ENCODE data around the gene LIX1L.
A peak's percentile ranks its signal among the peaks of the same experiment; 100 is the strongest.

LIX1L gene

DNA sequence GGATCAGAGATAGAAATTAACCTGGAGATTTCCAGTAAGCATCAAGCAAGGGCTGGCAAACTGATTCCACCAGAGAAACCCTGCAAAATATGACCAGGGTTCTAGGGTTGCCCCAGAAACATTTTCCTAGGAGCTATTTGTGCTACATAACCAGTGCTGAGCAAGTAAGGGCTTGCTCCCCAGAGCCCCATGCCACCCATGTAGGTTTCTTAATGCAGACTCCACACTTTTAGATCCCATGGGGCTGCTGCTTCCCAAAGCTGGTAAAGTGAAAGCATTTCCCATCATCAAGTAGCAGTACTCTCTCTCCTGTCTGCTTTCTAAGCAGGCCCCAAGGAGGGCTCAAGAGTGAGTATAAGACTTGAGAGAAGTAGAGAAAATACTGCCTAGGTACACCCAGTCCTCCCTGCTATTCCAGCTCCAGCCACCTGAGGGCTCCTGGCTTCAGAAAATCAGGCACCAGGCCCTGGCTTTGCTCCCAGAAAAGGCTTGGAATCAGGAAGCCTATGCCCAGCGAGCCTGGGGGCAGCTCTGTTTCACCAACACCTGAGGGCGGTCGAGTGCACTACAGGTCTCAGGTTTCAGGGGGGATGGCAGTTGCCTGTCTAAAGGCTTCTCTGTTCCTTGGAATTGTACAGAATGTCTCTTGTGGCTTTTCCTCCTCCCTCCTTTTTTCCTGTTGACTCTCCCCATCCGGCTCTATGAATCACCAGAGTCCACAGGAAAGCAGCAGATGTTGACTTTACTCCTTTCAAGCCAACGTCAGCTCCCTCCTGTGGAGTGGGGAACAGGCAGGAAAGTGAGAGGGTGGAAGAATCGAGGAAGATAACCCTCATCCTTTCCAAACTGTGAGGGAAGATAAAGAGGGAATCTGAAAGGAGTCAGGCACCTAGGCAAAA lies 66.0 kb downstream of the LIX1L start:
- DNase-seq, result peak; percentile 56

DNA sequence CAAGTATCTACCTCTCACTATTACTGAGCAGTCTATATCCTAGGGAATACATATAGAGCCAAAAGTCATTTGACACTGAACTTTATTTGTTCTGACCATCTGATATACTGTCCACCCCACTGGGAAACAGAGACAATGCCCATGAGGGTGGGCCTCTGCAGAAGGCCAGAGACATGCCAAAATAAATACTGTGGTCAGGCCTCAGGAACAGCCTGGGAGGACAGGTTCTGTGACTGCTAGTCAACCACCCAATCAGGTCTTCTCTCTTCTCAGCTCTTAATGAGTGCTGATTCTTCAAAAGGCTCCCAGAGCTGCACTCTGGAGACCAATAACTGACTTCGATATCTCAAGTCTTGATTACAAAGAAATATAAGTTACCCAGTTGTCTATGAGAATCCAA lies 66.7 kb downstream of the LIX1L start:
- DNase-seq, result no peak

DNA sequence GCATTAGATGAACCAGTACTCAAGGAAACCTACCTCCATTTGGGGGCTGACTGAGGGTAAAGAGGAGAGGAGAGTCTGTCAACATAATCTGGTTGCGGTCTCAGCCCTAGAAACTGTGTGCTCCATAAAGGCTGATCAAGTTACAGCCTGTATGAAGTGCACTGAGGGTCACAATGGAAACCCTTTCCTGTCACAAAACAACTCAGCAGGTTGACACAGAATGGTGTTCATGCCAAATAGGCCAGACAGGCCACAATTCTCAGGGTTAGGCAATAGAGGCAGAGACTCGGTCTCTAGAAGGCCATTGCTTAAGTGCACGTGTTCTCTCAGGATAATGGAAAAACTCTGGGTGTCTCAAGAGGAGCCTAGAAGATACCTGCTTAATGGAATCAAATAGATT lies 68.1 kb downstream of the LIX1L start:
- no peak for DNase-seq

DNA sequence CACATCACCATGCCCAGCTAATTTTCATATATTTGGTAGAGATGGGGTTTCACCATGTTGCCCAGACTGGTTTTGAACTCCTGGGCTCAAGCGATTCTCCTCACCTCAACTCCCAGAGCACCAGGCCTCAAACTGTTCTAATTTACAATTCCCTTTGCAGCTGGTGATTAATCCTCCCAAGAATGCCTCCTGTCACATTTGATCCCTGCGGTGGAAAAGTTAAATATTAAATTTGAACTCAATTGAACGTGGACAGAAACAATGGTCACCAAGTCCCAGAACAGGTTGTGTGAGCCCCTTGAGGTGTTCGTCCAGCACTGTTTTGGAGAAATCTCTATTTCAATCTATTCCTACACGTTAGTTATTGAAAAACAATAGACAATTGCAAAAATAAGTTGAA lies 70.2 kb downstream of the LIX1L start:
- no peak for DNase-seq

DNA sequence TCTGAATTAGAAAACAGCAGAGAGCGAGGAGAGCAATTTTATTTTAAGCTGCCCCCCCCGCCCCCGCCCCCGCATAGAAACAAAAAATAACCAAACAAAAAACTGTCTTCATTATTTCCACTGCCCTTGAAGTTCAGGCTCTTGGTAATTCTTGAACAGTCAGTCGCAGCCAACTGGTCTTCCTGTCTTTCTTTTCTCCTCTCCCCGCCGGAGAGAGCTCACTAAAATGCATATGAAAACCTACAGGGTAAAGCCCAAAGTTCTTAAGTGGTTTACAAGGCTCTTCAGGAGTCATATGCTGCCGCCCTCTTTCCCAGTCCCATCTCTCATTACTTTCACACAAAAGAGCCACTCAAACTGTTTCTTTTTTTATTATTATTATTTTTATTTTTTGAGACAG lies 71.0 kb downstream of the LIX1L start:
- no peak for DNase-seq

DNA sequence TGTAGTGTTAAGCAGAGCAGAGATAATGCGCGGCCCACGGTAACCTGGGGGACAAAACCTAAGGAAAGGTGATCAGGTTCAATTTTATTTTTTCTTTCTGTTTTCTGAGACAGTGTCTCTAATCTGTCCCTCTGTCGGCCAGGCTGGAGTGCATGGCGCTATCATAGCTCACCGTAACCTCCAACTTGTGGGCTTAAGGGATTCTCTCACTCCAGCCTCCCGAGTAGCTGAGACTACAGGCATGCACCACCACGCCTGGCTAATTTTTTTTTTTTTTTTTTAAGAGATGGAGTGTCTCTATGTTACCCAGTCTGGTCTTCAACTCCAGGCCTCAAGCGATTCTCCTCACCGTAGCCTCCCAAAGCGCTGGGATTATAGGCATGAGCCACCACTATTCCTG lies 71.4 kb downstream of the LIX1L start:
- no peak for DNase-seq

DNA sequence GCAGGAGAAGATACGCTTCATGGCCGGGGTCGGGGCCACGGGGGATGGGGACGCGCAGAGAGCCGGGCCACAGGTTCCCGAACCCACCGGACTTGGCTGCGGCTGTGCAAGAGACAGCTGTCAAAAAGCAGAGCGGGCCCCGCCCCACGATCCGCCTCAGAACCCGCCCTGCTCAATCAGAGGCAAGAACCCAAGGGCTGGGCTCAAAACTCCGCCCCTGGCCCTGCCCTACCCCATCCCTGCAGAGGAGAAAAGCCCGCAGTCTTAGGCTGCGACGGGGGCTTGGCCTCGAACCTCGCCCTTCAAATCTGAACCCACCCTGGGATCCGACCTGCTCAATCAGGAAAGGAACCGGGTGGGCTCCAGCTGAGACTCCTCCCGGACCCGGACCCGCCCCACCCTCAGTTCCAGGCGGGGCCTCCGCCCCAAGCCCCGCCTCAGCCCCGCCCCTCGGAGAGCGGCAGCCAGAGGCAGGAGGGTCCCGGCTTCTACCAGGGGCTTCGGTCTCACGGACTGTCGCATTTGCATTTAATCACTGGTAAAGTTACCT lies 72.0 kb downstream of the LIX1L start, which contains the start of gene ANKRD35:
Gene ANKRD35, minus strand, starts transcription at position 129 of the 550 bp plus-strand sequence. Its CDS starts 108 bp downstream, at position 21.
- DNase-seq, result peak; percentile 86

DNA sequence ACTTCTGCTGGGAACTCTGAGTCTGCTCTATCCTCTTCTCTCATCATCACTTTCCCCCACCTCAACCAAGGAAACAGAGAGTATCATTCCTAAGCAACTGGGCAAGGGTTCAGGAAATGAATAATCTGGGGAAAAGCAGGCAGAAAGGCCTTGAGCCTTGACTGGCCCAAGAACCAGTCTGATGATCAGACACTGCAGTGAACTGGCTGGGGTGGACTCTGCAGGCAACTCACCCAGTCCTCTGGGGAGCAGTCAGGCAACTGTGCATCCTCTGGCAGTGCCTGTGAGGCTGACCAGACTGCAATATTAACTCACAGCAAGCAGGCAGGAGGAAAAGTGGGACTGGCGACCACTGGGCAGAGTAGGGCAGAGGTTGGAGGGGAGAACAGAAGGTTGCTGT lies 73.1 kb downstream of the LIX1L start:
- no peak for DNase-seq

Data from CD4-positive, alpha-beta T cell treated with Interleukin-21 for 1 hour (primary cell).